Neural progenitor cell (in vitro differentiated cells): Measurements from ENCODE around the gene SLC22A23. TPM values are rescaled to one million over a fixed set of nuclear protein-coding genes. Genes with fewer than 3 reads are reported as not detected.

Source experiments
- DNase-seq: peaks from one replicate; pipeline ENCODE4 v3.0.0-alpha.2; 2016; ENCODE audit warnings: low spot score
- H2AFZ ChIP-seq: fragments of 200-600 bp; sonication (generic); replicated peaks from 2 replicates; pipeline ENCODE4 v1.6.1; 2016; ENCODE audit warnings: antibody characterized with exemption
- H3F3A ChIP-seq: fragments of 200-600 bp; sonication (generic); 2 replicates; pipeline ENCODE4 v1.6.1; 2016; ENCODE audit warnings: antibody characterized with exemption, low read depth
- H3K27ac ChIP-seq: fragments of 200-600 bp; sonication (generic); 2 replicates; pipeline ENCODE4 v1.5.1; 2016; ENCODE audit warnings: mild to moderate bottlenecking
- H3K27me3 ChIP-seq: fragments of 200-600 bp; sonication (generic); 2 replicates; pipeline ENCODE4 v1.6.1; 2016; ENCODE audit warnings: mild to moderate bottlenecking, moderate library complexity
- H3K36me3 ChIP-seq: fragments of 200-600 bp; sonication (generic); 2 replicates; pipeline ENCODE4 v1.5.1; 2016
- H3K4me1 ChIP-seq: fragments of 200-600 bp; sonication (generic); 2 replicates; pipeline ENCODE4 v1.6.1; 2016; ENCODE audit warnings: mixed run types
- H3K4me2 ChIP-seq: fragments of 200-600 bp; sonication (generic); 2 replicates; pipeline ENCODE4 v1.6.1; 2016
- H3K4me3 ChIP-seq: fragments of 200-600 bp; sonication (generic); 2 replicates; pipeline ENCODE4 v1.5.1; 2016
- H3K79me2 ChIP-seq: fragments of 200-600 bp; sonication (generic); 2 replicates; pipeline ENCODE4 v1.6.1; 2016; ENCODE audit warnings: low read depth
- H3K9ac ChIP-seq: fragments of 200-600 bp; sonication (generic); 2 replicates; pipeline ENCODE4 v1.6.1; 2016
- H3K9me3 ChIP-seq: fragments of 200-600 bp; sonication (generic); 2 replicates; pipeline ENCODE4 v1.5.1; 2016; ENCODE audit warnings: low read depth
- H4K20me1 ChIP-seq: fragments of 200-600 bp; sonication (generic); 2 replicates; pipeline ENCODE4 v1.6.1; 2016; ENCODE audit warnings: low read depth
- H3K27ac Mint-ChIP-seq: 3 replicates; pipeline ENCODE4 v1.8.0; 2021; ENCODE audit warnings: mixed read lengths
- H3K27me3 Mint-ChIP-seq: 2 replicates; pipeline ENCODE4 v1.8.0; 2022; ENCODE audit warnings: low read depth, mild to moderate bottlenecking, inconsistent platforms, moderate library complexity, mixed read lengths; ENCODE audit not compliant: insufficient read depth
- H3K36me3 Mint-ChIP-seq: 3 replicates; pipeline ENCODE4 v1.8.0; 2021; ENCODE audit warnings: mixed read lengths
- H3K4me1 Mint-ChIP-seq: 3 replicates; pipeline ENCODE4 v1.8.0; 2021; ENCODE audit warnings: mixed read lengths
- H3K4me3 Mint-ChIP-seq: 3 replicates; pipeline ENCODE4 v1.8.0; 2021; ENCODE audit warnings: mild to moderate bottlenecking, moderate library complexity, mixed read lengths
- H3K9me3 Mint-ChIP-seq: 3 replicates; pipeline ENCODE4 v1.8.0; 2020; ENCODE audit warnings: mixed read lengths
- EZH2 ChIP-seq: fragments of 200-600 bp; sonication (generic); IDR thresholded peaks from 2 replicates; pipeline ENCODE4 v1.6.1; 2017; ENCODE audit warnings: antibody characterized with exemption, mild to moderate bottlenecking, moderate library complexity
- EZH2phosphoT487 ChIP-seq: fragments of 200-600 bp; sonication (generic); IDR thresholded peaks from 2 replicates; pipeline ENCODE4 v1.6.1; 2017; ENCODE audit warnings: antibody characterized with exemption
- total RNA-seq: library from RNA; depleted of rRNA; stranded (reverse); fragments of >200 nt; gene quantifications from 2 replicates; pipeline ENCODE4 v1.2.3, GENCODE V29; 2015; ENCODE audit warnings: low replicate concordance
- TF ChIP-seq, protein P1 (sequence below): fragments of 200-600 bp; sonication (generic); IDR thresholded peaks from 2 replicates; pipeline ENCODE4 v1.5.1; 2017; ENCODE audit warnings: antibody characterized with exemption, mild to moderate bottlenecking

The SLC22A23 gene
- total RNA-seq, 1 donor from 2014 or later, result 0.99 TPM

DNA sequence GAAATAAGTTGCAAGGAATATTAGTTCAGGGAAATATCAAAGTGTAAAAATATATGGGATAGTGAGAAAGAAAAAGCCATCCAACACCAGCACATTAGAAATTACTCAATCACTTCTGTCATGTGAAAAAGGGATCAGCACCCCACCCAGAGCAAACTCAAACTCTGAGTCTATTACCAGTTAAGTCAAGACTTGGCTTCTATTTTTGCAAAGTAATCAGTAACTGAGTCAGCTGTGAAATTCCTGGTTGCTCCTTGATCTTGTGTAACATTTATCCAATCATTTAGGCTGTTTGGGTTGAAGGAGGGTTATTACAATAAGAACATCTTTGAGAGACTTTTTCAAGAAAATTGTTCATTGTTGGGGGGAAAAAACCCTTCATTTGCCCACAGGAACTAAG lies 51.2 kb downstream of the SLC22A23 start:
- no peak for DNase-seq
- Histone ChIP-seq H2AFZ (no peak overlapping the region), H3K27me3 (no peaks in the 10 kb centered on the region), H3K27ac (no peak overlapping the region), H3K9ac (no peak overlapping the region), H3K4me1 (peaks cover 4% of the 10 kb centered on the region), H3K36me3 (no peaks in the 10 kb centered on the region), H3F3A (no peaks in the 10 kb centered on the region), H3K4me3 (no peak overlapping the region), H3K4me2 (no peak overlapping the region), H3K79me2 (no peaks in the 10 kb centered on the region), H3K9me3 (no peaks in the 10 kb centered on the region), H4K20me1 (no peaks in the 10 kb centered on the region)
- H3K36me3 Mint-ChIP-seq, result peaks cover 32% of the 10 kb centered on the region
- TF ChIP-seq EZH2phosphoT487, result no peak
- peaks cover 57% of the 10 kb centered on the region for H3K4me1 Mint-ChIP-seq
- H3K27me3 Mint-ChIP-seq, result no peaks in the 10 kb centered on the region
- no peaks in the 10 kb centered on the region for H3K9me3 Mint-ChIP-seq
- no peak overlapping the region for H3K4me3 Mint-ChIP-seq
- no peak overlapping the region for H3K27ac Mint-ChIP-seq

GRCh38 chr6:3405182-3405518 lies 51.7 kb downstream of the SLC22A23 start:
- no peak overlapping the region for H3K4me2 ChIP-seq
- H3K36me3 ChIP-seq, result no peaks in the 10 kb centered on the region
- no peak overlapping the region for H3K9ac ChIP-seq
- peaks cover 33% of the 10 kb centered on the region for H3K36me3 Mint-ChIP-seq
- peaks cover 52% of the 10 kb centered on the region for H3K4me1 Mint-ChIP-seq
- H3K27me3 ChIP-seq, result no peaks in the 10 kb centered on the region
- DNase-seq, result no peak
- H3K4me1 ChIP-seq, result no peaks in the 10 kb centered on the region
- H3K9me3 ChIP-seq, result no peaks in the 10 kb centered on the region
- H3K27ac ChIP-seq, result no peak overlapping the region
- H3K4me3 Mint-ChIP-seq, result no peak overlapping the region
- no peaks in the 10 kb centered on the region for H4K20me1 ChIP-seq
- H3K9me3 Mint-ChIP-seq, result no peaks in the 10 kb centered on the region
- H3F3A ChIP-seq, result no peaks in the 10 kb centered on the region
- no peaks in the 10 kb centered on the region for H3K79me2 ChIP-seq
- no peak overlapping the region for H2AFZ ChIP-seq
- no peaks in the 10 kb centered on the region for H3K27me3 Mint-ChIP-seq
- TF ChIP-seq EZH2 (no peak), EZH2phosphoT487 (no peak)
- TF ChIP-seq, protein P1, sequence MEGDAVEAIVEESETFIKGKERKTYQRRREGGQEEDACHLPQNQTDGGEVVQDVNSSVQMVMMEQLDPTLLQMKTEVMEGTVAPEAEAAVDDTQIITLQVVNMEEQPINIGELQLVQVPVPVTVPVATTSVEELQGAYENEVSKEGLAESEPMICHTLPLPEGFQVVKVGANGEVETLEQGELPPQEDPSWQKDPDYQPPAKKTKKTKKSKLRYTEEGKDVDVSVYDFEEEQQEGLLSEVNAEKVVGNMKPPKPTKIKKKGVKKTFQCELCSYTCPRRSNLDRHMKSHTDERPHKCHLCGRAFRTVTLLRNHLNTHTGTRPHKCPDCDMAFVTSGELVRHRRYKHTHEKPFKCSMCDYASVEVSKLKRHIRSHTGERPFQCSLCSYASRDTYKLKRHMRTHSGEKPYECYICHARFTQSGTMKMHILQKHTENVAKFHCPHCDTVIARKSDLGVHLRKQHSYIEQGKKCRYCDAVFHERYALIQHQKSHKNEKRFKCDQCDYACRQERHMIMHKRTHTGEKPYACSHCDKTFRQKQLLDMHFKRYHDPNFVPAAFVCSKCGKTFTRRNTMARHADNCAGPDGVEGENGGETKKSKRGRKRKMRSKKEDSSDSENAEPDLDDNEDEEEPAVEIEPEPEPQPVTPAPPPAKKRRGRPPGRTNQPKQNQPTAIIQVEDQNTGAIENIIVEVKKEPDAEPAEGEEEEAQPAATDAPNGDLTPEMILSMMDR, result no peak
- H3K27ac Mint-ChIP-seq, result no peak overlapping the region
- H3K4me3 ChIP-seq, result no peak overlapping the region

DNA sequence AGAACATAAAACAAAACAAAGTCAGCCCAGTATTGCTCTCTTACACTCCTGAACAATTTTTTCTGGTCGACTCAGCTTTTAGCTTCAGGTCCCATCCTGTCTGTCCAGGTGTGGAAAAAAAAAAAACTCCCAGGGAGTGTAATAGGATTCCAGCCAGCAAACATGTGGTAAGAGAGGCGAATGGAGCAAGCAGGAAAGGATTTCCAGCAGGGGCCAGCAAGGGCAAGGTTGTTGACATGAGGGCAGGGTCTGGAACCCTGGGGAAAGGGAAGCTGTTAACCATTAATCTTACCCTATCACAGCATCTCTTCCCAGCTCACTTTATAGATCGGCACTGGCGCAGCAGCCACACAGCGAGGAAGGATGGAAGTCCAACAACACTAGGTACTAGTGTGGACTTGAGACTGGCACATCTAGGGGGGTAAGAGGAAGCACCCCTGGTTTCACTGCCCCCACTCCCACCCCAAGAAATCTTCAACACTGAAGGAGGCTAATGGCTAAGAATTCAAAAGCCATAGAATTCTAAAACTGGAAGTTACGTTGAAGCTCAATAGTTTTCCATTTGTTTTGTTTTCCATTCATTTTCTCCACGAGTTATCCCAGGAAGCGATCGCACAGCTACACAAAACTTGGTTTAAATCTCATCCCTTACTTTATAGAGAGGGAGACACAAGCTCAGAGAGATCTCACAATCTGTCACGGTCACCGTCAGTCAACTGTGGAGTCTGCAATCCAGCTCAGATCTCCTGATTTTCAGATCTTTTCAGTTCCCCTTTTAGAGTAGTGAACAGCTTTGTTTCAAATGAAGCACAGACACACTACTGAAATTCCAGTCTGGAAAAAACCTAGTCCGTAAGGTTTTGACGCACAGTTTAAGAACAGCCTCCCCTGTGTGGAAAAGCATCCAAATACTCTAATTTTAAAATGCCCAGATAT lies 53.3 kb downstream of the SLC22A23 start:
- DNase-seq, result no peak
- TF ChIP-seq, protein P1, result no peak
- TF ChIP-seq EZH2 (no peak), EZH2phosphoT487 (no peak)
- H3K27me3 ChIP-seq, result no peaks in the 10 kb centered on the region
- Mint-ChIP-seq H3K4me1 (peaks cover 60% of the 10 kb centered on the region), H3K9me3 (no peaks in the 10 kb centered on the region), H3K27me3 (no peaks in the 10 kb centered on the region), H3K36me3 (peaks cover 28% of the 10 kb centered on the region), H3K4me3 (no peak overlapping the region), H3K27ac (peak overlapping the region; percentile 67)
- H3K9ac ChIP-seq, result no peak overlapping the region
- H4K20me1 ChIP-seq, result no peaks in the 10 kb centered on the region
- no peaks in the 10 kb centered on the region for H3K36me3 ChIP-seq
- no peak overlapping the region for H3K27ac ChIP-seq
- peaks cover 1% of the 10 kb centered on the region for H3K4me1 ChIP-seq
- H3K9me3 ChIP-seq, result no peaks in the 10 kb centered on the region
- H2AFZ ChIP-seq, result no peak overlapping the region
- H3F3A ChIP-seq, result no peaks in the 10 kb centered on the region
- H3K79me2 ChIP-seq, result no peaks in the 10 kb centered on the region
- no peak overlapping the region for H3K4me2 ChIP-seq
- H3K4me3 ChIP-seq, result no peak overlapping the region
